Measurements from ENCODE around the gene CDC40.
"Not testable (repeated sequence)": the region's sequence is repeated elsewhere in the genome, so short reads cannot be mapped to it uniquely, and the experiment has no call there.

CDC40 gene

GRCh38 chr6:110269623-110270022 is 89.4 kb downstream of the CDC40 start:
- no peak for DNase-seq (ENCODE audit: low read depth in 1 of 2, low spot score in 1 of 2)

- DNase-seq (ENCODE audit: low read depth in 1 of 2, low spot score in 1 of 2), result no peak
These were observed 89.9 kb downstream of the CDC40 start for GRCh38 chr6:110270165-110270564.

GRCh38 chr6:110271732-110272022 is 91.5 kb downstream of the CDC40 start:
- no peak for DNase-seq (ENCODE audit: low read depth in 1 of 2, low spot score in 1 of 2)

- DNase-seq (ENCODE audit: low read depth in 1 of 2, low spot score in 1 of 2), result not testable (repeated sequence)
These were observed 92.6 kb downstream of the CDC40 start for GRCh38 chr6:110272781-110273180.

- DNase-seq (ENCODE audit: low read depth in 1 of 2, low spot score in 1 of 2), result no peak
These were observed 97.0 kb downstream of the CDC40 start for GRCh38 chr6:110277100-110277665.
